ENCODE measurements around the gene SLC50A1. TPM values are rescaled to one million over a fixed set of nuclear protein-coding genes. Genes with fewer than 3 reads are reported as not detected.
A peak's percentile ranks its signal among the peaks of the same experiment; 100 is the strongest.

SLC50A1 gene
- total and polyA plus RNA-seq, 9 of the 15 experiments (the other 6 are each of a cell fraction or from before 2014, with no cell fraction given), result 46.5 to 132 (median 91.9) TPM

DNA sequence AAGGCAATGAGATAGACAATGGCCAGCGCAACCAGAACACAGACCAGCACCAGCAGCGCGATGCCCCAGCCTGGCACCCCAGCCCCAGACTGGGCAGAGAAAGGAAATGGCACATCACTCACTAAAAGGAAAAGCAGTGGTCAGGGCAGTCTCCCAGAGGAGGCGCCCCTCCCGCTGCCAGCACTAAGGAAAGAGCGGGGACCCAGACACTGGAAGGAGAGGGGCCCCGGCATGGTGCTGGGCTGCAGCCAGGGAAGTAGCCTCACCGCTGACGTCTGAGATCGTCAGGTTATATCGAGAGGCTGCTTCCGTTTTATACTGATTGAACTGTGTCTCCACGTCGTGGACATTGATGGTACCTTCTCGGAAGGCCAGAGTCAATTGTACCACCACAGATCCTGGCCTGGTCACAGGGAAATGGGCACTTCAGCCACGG lies 51.8 kb downstream of the SLC50A1 start:
- WGBS (ENCODE audit: insufficient coverage, low coverage, missing lambda C conversion rate), result 76% methylated on average over 14 of the region's 16 CpGs
- ChIA-PET POLR2A (no interaction called here), CTCF (ENCODE audit: low intra/inter-chr PET ratio) (no interaction called here)
- no peak for TF ChIP-seq CREB3L1 (IDR thresholded peaks at IDR 0.05; ENCODE audit: borderline replicate concordance, low read depth)
- no peak for TF ChIP-seq ZNF212 (CRISPR knock-in tag; IDR thresholded peaks at IDR 0.05)
- no peak for TF ChIP-seq SP1 (CRISPR knock-in tag; IDR thresholded peaks at IDR 0.05)
- TF ChIP-seq HOMEZ (CRISPR knock-in tag; IDR thresholded peaks at IDR 0.05), result no peak
- TF ChIP-seq IRF2 (CRISPR knock-in tag; IDR thresholded peaks at IDR 0.05), result no peak
- TF ChIP-seq SPI1 (IDR thresholded peaks at IDR 0.05; ENCODE audit: borderline replicate concordance, low read depth, low read length), result no peak
- no TSS peak for BruUV-seq (replicated peaks)
- in situ Hi-C loops (cut with MboI), result no loop called here
- intact Hi-C loops (cut with micrococcal nuclease), result no loop called here
- peaks cover 3 to 34% of the 10 kb centered on the region in 2 experiments for H3K4me1 ChIP-seq (replicated peaks in 1 of 2; ENCODE audit: control insufficient read depth in 2 of 2, insufficient read depth in 2 of 2, low read length in 2 of 2)
- H3K79me2 ChIP-seq (ENCODE audit: control insufficient read depth, insufficient read depth, low read length), result peaks cover 7% of the 10 kb centered on the region
- no peaks in the 10 kb centered on the region for H3K36me3 ChIP-seq (ENCODE audit: control insufficient read depth, insufficient read depth, low read length)
- no peak overlapping the region for H3K4me2 ChIP-seq (ENCODE audit: insufficient read depth, low read length)
- H4K20me1 ChIP-seq (replicated peaks; ENCODE audit: control insufficient read depth, insufficient read depth, low read length), result no peaks in the 10 kb centered on the region
- no peaks in the 10 kb centered on the region for H3K27me3 ChIP-seq (ENCODE audit: control insufficient read depth in 2 of 2, insufficient read depth in 2 of 2, low read length in 2 of 2)
- H3K9ac ChIP-seq (ENCODE audit: insufficient read depth in 1 of 2, low read depth in 2 of 2, low read length in 2 of 2), result peak overlapping the region in 1 of 2 experiments; percentile 64; a peak in 2 of 4 replicates
- no peak overlapping the region for H3K27ac ChIP-seq (ENCODE audit: extremely low read depth, low read depth, low read length)
- no peak for FAIRE-seq
- no peaks in the 10 kb centered on the region for H3K9me1 ChIP-seq (ENCODE audit: control insufficient read depth, insufficient read depth, low read length)
- H3K4me3 ChIP-seq, result no peak overlapping the region
- H2AFZ ChIP-seq (ENCODE audit: low read depth, low read length), result no peak overlapping the region
- DNase-seq (ENCODE audit: extremely low read depth in 1 of 4, low spot score in 3 of 4), result no peak
- ATAC-seq, result no peak
- no peaks in the 10 kb centered on the region for H3K9me3 ChIP-seq (replicated peaks; ENCODE audit: control insufficient read depth, insufficient read depth, low read depth, low read length)

Measured in K562 (cell line).